ENCODE results near the gene CAMKK2. TPM values are rescaled to one million over a fixed set of nuclear protein-coding genes. Genes with fewer than 3 reads are reported as not detected.
"Not testable (repeated sequence)": the region's sequence is repeated elsewhere in the genome, so short reads cannot be mapped to it uniquely, and the experiment has no call there.

CAMKK2 gene
- total RNA-seq, 1 donor from 2014 or later = 41.6 TPM

GRCh38 chr12:121278169-121279070, 18.1 kb downstream of the CAMKK2 start:
- no peak for DNase-seq

- no peak for DNase-seq
These were observed 19.1 kb downstream of the CAMKK2 start for GRCh38 chr12:121277374-121277759.

GRCh38 chr12:121274036-121274763, 22.3 kb downstream of the CAMKK2 start:
- DNase-seq = no peak

- no peak for DNase-seq
These were observed 23.1 kb downstream of the CAMKK2 start for GRCh38 chr12:121273364-121273896.

GRCh38 chr12:121267822-121268221, 28.7 kb downstream of the CAMKK2 start:
- no peak for DNase-seq

GRCh38 chr12:121264951-121265515, 31.5 kb downstream of the CAMKK2 start:
- no peak for DNase-seq

- DNase-seq = no peak
These were observed 32.4 kb downstream of the CAMKK2 start for GRCh38 chr12:121264135-121264534.

GRCh38 chr12:121263206-121263935, 33.1 kb downstream of the CAMKK2 start:
- DNase-seq = no peak

- no peak for DNase-seq
These were observed 35.1 kb downstream of the CAMKK2 start for GRCh38 chr12:121261398-121261797.

- DNase-seq = no peak
These were observed 36.4 kb downstream of the CAMKK2 start for GRCh38 chr12:121260091-121260490.

GRCh38 chr12:121259074-121259473, 37.4 kb downstream of the CAMKK2 start:
- DNase-seq = no peak

- not testable (repeated sequence) for DNase-seq
These were observed 38.6 kb downstream of the CAMKK2 start for GRCh38 chr12:121257704-121258449.

- no peak for DNase-seq
These were observed 41.1 kb downstream of the CAMKK2 start for GRCh38 chr12:121255433-121255832.

- no peak for DNase-seq
These were observed 42.7 kb downstream of the CAMKK2 start for GRCh38 chr12:121253638-121254335.

- DNase-seq = no peak
These were observed 43.7 kb downstream of the CAMKK2 start for GRCh38 chr12:121252712-121253345.

- no peak for DNase-seq
These were observed 44.7 kb downstream of the CAMKK2 start for GRCh38 chr12:121251838-121252237.

- no peak for DNase-seq
These were observed 46.1 kb downstream of the CAMKK2 start for GRCh38 chr12:121250359-121250758.

- DNase-seq = no peak
These were observed 47.9 kb downstream of the CAMKK2 start for GRCh38 chr12:121248622-121249021.

- no peak for DNase-seq
These were observed 49.5 kb downstream of the CAMKK2 start for GRCh38 chr12:121246893-121247557.

- no peak for DNase-seq
These were observed 50.6 kb downstream of the CAMKK2 start for GRCh38 chr12:121245951-121246350.

Measured in occipital lobe (tissue), 2 donors.